DOHH2 (cell line): Measurements from ENCODE around the gene MAP6.

Experiments
- EZH2phosphoT487 ChIP-seq: fragments of 200-600 bp; sonication (generic); IDR thresholded peaks from 2 replicates; pipeline ENCODE4 v1.6.1; 2017; ENCODE audit warnings: borderline replicate concordance, mild to moderate bottlenecking, antibody characterized with exemption, low read length, moderate library complexity, mixed read lengths
- TF ChIP-seq, protein P1 (sequence below): fragments of 200-600 bp; sonication (generic); IDR thresholded peaks from one replicate; pipeline ENCODE4 v1.5.1; 2014; ENCODE audit warnings: antibody characterized with exemption, mild to moderate bottlenecking, low read depth, low read length; ENCODE audit not compliant: poor library complexity, severe bottlenecking

- TF ChIP-seq, protein P1, sequence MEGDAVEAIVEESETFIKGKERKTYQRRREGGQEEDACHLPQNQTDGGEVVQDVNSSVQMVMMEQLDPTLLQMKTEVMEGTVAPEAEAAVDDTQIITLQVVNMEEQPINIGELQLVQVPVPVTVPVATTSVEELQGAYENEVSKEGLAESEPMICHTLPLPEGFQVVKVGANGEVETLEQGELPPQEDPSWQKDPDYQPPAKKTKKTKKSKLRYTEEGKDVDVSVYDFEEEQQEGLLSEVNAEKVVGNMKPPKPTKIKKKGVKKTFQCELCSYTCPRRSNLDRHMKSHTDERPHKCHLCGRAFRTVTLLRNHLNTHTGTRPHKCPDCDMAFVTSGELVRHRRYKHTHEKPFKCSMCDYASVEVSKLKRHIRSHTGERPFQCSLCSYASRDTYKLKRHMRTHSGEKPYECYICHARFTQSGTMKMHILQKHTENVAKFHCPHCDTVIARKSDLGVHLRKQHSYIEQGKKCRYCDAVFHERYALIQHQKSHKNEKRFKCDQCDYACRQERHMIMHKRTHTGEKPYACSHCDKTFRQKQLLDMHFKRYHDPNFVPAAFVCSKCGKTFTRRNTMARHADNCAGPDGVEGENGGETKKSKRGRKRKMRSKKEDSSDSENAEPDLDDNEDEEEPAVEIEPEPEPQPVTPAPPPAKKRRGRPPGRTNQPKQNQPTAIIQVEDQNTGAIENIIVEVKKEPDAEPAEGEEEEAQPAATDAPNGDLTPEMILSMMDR: no peak
- no peak for TF ChIP-seq EZH2phosphoT487
These were observed 1.5 kb downstream of the MAP6 start for GRCh38 chr11:75667255-75667830.
